Measurements from ENCODE around the gene AUTS2.

Gene AUTS2

DNA sequence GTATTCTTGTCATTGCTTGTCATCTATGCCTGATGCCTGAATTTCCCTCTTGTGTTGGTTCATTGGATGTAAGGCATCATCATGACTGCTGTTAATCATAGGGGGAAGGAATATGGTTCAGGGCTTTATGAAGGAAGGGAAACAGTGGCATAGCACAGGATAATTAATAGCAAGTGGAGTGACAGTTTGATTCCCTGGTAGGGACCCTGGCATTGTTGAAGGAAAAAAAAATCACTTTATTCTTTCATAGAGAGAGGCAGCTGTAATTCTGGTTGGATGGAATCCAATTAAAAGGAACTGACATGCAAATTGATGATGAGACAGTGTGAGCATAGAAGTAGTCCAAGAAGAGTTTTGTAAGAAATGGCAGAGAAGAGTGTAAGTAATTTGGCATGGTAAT is 121.4 kb downstream of the AUTS2 start:
- no peak for DNase-seq (ENCODE audit: low read depth in 2 of 2)

DNA sequence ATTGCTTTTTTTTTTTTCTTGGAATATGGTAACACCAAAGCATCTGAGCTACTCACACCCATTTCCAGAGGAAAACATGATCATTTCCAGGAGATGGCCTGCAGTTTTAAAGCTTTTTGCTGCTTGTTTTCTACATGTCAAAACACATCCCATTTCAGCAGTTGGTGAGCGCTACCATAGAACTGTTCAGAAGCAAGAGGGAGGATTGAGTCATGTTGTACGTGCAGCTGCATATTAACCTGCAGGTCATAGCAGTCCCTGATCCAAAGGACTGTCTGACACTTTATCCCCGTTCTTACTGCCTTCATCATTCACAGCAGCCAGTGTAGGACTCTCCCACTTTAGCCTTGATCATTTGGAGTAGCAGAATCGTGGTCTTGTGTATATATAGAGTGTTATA is 124.6 kb downstream of the AUTS2 start:
- DNase-seq (ENCODE audit: low read depth in 2 of 2) = no peak

DNA sequence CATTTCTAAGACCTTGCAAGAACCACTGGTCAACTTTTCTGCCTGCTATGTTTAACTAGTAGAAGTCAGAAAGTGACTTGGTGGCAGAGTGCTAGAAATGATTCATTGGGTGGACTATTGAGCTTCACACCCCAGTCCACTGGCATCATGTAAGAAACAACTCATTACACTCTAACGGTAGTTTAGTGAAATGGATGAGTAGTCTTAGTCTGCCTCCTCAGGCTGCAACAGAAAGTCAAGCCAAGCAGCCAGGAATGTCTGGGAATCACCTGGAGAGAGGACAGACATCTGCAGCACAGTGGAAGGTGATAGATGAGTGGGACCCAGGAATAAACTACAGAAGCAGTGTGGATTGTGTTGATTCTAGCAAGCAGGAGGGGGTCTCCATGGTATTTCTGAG is 125.4 kb downstream of the AUTS2 start:
- DNase-seq (ENCODE audit: low read depth in 2 of 2) = no peak

DNA sequence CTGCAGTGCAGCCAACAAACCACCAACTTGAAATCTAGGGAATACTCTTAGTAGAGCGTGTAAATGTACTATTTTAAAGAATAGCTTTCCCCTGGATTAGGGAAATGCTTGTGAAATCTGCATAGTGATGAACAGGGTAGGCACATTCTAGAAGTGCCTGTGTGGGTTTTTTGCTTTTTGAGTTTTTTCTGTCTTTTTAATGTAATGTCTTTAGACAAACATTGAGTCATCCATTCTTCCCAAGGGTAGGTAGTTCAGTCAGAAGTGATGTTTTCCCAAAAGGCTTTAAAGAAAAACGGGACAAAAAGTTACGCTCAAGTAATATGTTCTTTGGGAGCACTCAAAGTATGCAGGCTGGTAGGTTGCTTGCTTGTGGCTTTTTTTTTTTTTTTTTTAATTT is 130.0 kb downstream of the AUTS2 start:
- DNase-seq (ENCODE audit: low read depth in 2 of 2) = no peak

DNA sequence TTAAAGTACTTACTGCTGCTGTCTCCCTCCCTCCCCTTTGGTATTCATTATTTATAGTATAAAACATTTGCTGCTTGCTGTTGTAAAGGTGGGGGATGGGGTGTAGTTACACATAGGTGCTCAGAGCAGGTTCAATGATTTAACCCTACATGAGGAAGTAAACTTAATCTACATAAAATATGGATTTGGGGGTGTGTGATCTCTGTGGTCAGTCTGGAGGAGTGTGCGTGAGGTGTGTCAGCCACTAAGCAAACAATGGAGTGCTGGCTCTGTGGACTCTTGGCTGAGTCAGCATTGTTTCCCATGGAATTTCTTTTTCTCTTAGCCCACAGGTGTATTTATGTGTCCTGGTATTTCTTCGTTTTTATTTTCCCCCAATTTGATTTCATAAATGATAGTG is 133.9 kb downstream of the AUTS2 start:
- no peak for DNase-seq (ENCODE audit: low read depth in 2 of 2)

DNA sequence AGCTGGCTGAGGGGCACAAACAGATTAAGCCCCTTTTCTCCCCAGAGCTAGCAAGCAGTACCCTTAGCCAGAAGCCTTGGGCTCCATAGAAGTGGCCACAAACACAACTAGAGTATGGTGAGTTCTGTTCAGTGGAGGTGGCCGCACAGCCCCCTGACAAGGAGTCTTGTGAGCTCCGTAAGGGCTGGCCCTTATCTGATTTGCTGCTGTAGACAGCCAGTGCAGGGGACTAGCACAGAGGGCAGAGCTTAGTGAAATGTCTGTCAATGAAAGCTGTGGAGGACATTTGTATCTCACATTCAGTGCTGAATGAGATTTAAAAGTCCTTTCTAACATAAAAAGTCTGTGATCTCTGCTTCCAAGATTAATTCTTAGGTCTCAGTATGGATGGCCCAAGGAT is 137.3 kb downstream of the AUTS2 start:
- DNase-seq (ENCODE audit: low read depth in 2 of 2) = no peak

DNA sequence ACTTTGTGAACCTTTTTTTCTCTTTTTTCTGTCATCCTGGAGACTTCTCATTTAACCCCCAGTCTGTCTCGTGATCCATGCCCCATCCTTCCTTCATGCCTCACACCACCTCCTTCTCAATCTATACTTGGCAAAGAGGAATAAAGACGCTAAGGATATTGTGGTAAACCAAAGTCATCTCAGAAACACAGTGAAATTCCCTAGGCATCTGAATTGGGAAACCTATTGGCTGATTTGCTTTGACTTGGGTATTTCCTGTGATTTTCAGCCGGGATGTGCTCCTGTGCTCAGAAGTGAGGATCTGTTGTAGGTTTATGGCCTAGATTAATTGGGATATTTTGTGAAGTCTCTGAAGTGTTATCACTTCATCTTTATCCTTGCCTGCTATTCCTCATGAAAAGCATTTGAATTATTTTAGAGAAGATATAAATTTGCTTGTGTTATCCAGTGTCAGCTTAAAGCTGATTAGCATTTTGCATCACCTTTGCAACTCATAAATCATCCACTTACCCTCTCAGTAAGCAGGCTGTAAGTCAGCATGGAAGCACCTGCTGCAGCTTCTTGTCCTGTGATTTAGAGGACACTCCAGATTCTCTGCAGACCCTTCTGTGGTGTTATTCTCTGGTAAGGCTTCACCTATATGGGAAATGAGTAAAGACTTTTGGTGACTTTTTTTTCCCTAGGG is 138.0 kb downstream of the AUTS2 start:
- no peak for DNase-seq (ENCODE audit: low read depth in 2 of 2)

DNA sequence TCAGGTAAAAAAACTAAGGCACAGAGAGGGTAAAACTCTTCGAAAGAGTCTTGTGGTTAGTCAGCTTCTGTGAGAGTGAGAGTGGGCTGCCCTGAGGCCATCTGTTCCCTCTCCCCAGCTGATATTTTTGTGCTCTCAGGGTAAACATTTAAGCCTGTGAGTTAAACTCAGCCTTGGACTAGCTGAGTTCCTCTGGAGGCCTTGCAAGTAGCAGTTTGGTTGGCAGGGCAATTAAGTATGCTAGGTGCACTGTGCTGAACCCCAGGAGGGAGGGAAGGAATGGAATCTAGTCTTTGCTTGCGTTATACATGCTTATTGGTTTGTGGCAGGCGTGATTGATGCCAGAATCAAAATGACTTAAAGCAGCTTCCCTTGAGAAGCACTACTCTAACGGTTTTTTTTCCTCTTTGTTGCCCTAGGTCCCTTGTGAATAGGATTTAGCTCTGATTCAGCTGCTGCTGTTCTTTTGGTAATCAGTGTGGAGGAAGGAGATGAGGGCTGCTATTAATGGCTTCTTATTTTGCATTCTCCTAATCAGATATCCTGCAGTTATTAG is 140.2 kb downstream of the AUTS2 start:
- no peak for DNase-seq (ENCODE audit: low read depth in 2 of 2)

DNA sequence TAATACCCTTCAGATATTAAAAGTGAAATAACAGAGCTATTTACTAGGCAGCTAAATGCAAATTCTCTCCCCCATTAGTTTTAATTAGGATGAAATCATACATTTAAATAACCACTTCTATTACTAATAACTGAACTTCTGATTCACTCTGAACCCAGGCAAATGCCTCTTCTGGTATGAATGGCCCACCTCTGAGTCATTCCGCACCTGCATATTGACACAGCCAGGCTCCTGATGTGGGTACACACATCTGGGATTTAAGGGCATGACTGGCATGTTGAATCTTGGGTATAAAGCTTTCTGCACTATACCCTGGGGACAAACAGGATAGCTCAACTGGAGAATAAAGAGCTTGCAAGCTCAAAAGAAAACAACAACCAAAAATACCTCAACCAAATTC is 140.9 kb downstream of the AUTS2 start:
- DNase-seq (ENCODE audit: low read depth in 2 of 2) = no peak

DNA sequence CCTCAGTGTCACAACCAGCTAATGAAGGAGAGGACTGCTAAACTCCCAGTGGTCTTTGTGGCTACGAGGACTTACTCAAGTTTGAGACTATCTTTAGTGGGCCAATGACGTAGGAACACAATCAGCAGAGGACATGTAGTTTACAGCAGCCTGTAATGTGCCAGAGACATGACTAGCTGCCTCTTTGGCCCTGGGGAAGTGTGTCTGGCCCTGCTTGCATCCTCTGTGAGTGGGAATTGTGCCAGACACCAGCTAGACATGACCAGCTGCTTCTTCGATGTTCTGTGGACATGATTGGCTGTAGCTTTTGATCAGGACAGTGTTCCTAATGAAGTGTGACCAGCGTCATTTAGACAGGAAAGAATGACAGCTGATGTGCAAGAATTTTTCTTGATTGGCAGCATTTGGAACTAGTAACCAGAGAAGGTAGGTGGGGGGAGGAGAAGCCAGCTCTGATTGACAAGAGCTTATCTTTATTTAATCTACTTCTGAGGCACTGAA is 141.7 kb downstream of the AUTS2 start:
- no peak for DNase-seq (ENCODE audit: low read depth in 2 of 2)

DNA sequence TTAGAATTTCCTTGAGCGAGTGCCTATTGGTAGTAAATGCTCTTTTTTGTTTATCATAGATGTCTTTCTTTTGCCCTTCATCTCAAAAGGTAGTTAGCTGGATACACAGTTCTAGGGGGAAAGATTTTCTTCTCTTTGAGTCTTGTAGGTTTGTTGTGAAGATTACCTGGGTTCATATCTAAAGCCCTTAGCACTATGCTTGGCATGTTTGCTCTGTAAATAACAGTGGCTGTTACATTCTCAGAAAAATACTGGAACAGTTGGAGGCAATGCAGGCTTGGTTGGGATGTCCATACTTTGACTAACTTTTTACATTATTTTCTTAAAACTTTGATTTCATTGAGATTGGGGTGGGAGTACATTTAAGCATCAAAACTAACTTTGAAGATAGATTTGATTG is 144.0 kb downstream of the AUTS2 start:
- no peak for DNase-seq (ENCODE audit: low read depth in 2 of 2)

DNA sequence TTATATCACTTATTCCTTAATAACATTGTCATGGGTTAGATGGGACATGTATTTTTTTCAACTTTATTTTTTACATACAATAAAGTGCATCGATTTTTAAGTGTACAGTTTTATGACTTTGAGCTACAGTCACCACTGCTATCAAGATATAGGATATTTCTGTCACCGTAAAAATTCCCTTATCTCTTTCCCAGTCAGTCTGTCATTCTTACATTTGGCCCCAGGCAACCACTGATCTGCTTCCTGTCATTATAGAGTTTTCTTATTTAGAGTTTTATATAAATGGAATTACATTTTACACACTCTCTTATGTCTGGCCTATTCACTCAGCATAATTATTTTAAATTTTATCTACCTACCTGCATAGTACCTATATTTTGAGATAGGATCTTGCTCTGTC is 145.2 kb downstream of the AUTS2 start:
- DNase-seq (ENCODE audit: low read depth in 2 of 2) = no peak

DNA sequence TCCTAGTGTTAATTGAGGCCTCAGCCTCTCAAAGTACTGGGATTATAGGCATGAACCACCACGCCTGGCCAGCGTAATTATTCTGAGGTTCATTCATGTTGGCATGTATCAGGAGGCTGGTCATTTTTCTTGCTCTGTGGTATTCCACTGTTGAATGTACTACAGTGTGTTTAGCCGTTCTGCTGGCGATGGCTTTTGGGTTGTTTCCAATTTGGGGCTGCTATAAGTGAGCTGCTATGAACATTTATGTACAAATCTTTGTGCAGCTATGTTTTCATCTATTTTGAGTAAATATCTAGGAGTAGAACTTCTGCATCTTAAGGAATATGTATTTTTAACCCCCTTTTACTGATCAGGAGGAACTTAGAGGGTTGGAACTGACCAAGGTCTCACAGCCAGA is 145.8 kb downstream of the AUTS2 start:
- no peak for DNase-seq (ENCODE audit: low read depth in 2 of 2)

DNA sequence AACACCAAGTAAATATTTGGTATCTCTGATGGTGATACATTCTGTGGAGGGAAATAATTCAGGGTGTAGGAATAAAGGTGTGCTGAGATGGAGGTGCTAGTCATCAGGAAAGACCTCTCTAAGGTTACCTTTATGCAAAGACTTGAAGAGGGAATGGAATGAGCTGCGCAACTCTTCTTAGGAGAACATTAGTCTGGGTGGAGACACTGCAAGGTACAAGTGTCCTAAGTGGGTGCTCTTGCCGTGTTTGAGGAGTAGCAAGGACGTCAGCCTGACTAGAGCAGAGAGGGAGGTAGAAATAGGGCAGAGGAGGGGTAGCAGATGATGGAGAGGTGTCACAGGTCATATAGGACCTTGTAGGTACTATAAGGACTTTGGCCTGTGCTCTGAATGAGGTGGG is 148.1 kb downstream of the AUTS2 start:
- no peak for DNase-seq (ENCODE audit: low read depth in 2 of 2)

DNA sequence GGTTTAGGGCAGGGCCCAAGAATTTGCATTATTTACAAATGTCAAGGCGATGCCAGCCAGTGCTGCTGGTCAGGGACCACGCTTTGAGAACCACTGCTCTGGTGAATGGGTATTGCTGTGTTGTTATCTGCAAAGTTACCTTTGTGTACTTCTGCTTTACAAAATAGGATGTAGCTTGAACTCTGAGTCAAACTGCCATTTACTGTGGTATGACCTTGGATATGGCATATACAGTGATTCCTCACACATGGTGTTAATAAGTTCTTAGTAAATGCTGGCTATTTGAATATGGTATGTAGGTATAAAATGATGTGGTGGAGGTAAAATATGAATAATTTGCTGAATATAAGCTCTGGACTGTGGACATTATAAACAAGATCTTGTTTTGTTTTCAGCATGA is 148.9 kb downstream of the AUTS2 start:
- DNase-seq (ENCODE audit: low read depth in 2 of 2) = no peak

DNA sequence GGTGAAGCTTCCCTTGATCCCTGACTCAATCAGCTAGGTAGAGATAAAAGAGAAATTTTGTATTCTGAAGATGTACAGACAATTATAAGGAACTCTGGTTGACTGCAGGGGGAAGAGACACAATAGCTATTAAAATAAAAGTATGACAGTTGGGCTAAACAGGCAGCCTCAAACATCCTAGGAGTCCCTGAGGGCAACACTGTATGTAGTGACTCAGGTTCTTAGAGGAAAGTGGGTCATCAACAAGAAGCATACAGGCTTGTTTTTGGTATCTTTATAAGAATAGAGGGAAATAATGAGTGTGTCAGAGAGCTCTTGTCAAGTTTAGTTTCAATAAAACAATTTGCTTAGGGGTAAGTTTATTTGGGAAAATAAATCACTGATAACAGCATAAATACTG is 150.3 kb downstream of the AUTS2 start:
- DNase-seq (ENCODE audit: low read depth in 2 of 2) = no peak

DNA sequence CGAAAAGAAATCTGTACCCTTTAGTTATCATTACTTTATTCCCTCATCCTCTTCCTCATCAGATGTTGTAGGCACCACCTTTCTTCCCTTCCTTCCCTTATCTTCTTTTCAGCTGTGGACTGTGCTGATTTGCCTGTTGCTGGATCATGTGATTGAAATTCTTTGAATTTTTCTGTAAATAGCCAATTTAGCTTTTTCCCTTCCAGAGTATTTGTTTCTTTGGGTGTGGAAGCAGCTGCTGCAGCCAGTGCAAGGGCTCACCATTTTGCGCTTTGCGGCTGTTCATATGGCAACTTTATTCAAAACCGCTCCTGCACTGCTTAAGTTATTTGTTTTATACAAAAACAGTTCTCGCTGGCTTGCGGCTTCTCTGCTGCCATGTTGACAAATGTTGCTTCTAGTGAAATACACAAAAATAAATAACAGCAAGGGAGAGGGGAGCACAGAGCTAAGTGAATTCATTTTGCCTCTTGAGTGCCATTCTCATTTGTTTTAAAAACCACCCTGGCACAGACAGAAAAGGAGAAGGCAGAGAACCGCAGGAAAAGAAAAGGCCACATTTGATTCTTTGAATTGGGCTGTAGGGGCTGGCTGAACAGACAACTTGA is 151.2 kb downstream of the AUTS2 start:
- no peak for DNase-seq (ENCODE audit: low read depth in 2 of 2)

DNA sequence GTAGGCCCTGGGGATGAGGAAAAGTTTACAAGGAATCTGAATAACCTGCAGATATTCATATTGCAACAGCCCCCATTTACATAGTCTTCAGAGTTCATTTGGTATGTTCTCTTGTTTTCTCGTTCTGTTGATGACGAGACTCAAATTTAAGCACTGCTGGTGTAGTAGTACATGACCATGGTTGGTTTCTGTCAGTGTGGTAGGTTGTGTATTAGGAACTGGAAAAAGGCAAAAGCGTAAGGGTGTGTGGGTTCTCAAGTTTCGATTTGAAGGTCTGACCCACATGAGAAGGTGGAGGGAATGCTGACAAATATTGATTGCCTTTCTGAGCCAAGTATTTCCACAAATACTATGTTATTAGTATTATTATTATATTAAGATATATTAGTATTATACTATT is 151.7 kb downstream of the AUTS2 start:
- DNase-seq (ENCODE audit: low read depth in 2 of 2) = no peak

DNA sequence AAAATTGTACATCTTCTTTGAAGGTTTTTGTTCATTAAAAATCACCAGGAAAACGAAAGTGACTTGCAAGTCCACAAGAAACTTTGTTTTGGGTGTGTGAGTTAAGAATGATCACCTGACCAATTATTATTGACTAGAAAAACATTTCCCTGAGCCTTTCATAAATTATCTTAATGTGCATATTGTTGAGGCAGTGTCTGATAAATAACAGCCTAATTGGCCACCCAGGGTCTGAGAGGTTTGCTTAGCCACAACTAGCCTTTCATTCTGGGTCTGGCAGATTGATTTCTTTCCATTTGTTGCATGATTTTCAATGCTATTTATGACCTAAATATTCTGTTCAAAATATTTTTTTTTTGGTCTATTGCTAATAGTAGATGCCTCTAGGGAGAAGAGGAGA is 152.8 kb downstream of the AUTS2 start:
- DNase-seq (ENCODE audit: low read depth in 2 of 2) = no peak

DNA sequence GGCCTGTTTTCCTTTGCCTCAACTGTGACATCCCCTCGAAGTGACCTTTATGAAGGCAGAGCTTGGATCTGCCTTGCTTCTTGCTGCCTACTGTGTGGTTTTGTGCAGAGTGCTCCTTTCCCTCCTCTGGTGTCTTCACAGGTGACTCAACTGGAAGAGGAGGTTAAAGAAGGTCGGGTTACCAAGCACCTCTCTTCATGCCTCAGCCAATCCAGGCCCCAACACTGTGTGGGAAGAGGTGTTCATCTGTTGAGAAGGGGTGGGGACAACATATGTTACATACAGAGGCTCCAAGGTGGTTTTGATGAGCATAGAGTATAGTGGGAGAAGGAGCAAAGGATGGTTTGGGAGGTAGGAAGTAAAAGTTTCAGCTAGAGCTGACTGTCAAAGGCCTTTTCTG is 155.7 kb downstream of the AUTS2 start:
- DNase-seq (ENCODE audit: low read depth in 2 of 2) = no peak

DNA sequence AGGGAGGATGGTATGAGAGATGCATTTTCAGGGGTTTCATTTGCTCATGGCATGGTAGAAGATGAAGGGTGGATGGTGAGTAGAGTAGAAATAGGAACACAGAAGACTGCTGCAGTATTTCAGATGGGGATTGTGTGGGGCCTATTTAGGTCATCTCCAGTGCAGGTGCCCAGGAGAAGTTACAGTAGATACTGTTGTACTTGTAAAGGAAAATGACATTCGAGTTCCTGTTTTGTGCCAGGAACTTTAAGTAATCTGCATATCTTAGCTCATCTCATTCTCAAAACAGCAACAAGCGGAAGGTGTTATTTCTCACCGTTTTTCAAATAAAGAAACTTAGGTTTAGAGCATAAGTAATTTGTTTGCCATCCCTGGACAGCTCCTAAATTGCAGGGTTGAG is 156.2 kb downstream of the AUTS2 start:
- DNase-seq (ENCODE audit: low read depth in 2 of 2) = no peak

DNA sequence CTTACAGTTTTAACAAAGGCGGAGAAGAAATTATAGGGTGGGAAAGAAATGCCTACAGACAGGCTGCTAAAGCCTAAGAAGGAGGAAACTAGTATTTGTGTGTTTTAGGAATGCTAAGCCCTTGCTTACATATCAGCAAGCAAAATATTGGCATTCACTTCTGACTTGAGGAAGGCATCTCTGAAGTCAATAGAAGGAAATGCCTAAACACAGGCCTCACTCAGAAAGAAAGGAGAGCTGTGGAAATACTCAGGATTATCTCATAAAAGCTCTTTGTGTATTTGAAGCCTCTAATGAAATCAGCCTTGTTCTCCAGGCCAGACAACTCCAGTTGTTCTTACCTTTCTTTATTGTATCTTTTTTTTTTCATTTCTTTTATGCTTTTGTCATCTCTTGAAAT is 158.0 kb downstream of the AUTS2 start:
- DNase-seq (ENCODE audit: low read depth in 2 of 2) = no peak

DNA sequence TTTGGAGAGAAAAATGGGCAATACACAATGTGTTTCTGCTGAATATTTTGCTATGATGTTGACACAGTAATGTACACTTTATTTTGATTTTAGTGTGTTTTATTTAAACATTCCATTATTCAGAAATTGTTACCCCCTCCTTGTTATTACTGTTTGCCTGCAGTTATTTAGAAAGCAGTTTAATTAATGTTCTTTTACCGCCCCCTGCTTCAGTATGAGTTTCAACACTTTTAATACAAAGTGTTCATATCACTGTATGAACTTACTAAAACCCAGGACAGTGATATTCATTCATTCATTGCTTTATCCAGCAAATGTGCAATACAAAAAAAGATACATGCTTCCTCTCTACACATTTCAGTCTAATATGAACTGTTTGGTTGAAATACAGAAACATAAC is 159.3 kb downstream of the AUTS2 start:
- no peak for DNase-seq (ENCODE audit: low read depth in 2 of 2)

DNA sequence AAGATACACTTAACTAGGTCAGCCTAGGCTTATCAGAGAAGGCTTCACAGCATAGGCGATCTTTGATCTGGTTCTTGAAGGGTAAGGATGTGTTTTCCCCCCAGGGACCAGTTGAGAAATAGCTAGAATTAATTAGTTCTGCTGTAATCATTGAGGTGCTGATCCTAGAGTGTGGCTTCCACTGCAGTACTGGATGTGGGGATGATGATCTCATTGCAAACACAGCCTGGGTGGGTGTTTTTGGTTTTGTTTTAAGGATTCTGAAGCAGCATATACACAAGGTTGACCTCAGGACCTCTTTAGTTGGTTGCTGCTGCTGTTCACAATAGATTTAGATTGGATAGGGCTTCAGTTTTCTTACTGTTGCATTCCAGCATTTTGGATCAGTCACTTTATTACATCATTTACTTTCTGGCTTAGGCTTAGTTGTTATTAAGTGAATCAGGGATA is 159.7 kb downstream of the AUTS2 start:
- no peak for DNase-seq (ENCODE audit: low read depth in 2 of 2)

Measured in activated CD8-positive, alpha-beta memory T cell treated with anti-CD3 and anti-CD28 coated beads for 4 hours (primary cell).